ENCODE data around the gene RAD51B.
A peak's percentile ranks its signal among the peaks of the same experiment; 100 is the strongest.

RAD51B gene

DNA sequence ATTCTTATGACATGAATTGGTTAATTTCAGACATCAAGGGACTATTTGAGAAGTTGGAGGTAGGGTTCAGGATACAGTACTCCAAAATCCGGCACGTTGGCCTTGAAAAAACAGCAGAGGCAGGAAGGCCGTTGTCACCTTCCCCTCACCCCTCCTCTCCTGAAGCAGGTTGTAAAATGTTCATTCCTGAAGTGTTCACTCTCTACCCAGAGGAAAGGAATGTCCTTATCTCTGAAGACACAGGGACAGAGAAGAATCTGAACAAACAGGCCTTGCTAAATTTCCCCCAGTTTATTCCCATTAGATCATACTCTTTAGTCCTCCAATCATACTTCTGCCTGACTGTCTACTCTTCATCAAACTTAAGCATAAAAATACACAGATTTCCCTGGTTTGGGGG lies 659.7 kb downstream of the RAD51B start:
- DNase-seq, result no peak

GRCh38 chr14:68482018-68482417 lies 662.4 kb downstream of the RAD51B start:
- no peak for DNase-seq

DNA sequence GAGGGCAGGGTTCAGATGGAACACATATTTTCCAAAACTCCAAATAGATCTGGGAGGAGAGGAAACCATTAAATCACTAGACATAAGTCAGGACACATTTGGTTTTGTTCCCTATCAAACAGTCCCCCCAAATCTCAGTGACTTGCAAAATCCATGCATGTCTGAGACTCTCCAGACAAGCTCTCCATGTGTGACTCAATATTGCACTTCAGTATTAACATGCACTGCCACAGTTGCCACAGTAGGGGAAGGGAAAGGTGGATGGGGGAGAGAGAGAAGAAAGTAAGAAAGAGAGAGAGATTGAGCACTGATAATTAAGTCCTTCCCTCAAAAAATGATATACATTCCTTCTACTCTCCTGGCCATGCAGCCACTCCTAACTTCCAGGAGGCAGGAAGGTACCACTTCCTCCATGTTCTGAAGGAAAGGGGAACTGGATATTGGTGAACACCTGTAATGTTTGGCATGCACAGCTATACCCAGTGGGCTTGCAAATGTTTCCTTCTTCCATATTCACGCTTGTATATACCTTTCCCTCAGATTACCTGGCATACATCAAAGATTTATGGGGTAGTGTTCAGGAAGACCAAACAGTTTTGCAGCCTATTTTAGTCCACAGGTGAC lies 663.3 kb downstream of the RAD51B start:
- no peak for DNase-seq

DNA sequence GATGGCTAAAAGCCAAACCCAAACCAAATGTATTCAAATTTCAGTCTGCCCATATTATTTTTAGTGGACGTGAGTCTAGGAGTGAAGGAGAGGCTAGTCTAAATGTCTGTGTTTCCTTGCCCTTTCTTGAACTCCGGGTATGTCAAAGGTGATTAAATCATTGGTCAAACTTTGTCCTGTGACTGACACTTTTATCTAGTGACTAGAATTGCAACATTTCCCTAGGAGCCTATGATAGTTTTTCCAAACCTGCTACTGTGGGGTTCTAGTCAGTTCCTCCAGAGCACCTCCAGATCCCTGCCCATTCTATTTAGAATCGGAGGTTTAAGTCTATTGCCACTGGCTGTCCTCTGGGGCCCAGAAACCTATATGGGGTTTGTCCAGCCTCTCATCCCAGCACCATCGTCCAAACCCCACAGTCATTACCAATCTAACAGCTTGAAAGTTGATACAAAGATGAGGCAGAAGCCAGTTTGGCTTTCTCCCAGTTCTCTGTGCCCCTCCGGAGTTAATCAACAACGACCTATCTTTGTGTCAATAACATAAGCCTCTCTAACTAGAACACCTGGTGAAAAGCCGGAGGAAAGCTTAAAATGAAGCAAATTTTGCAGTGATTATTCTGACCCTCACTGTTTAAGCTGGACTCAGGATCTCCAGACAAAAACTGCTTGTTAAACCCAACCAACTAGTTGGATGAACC lies 666.6 kb downstream of the RAD51B start:
- DNase-seq, result no peak

- no peak for DNase-seq
These were observed 667.2 kb downstream of the RAD51B start for GRCh38 chr14:68486809-68487208.

DNA sequence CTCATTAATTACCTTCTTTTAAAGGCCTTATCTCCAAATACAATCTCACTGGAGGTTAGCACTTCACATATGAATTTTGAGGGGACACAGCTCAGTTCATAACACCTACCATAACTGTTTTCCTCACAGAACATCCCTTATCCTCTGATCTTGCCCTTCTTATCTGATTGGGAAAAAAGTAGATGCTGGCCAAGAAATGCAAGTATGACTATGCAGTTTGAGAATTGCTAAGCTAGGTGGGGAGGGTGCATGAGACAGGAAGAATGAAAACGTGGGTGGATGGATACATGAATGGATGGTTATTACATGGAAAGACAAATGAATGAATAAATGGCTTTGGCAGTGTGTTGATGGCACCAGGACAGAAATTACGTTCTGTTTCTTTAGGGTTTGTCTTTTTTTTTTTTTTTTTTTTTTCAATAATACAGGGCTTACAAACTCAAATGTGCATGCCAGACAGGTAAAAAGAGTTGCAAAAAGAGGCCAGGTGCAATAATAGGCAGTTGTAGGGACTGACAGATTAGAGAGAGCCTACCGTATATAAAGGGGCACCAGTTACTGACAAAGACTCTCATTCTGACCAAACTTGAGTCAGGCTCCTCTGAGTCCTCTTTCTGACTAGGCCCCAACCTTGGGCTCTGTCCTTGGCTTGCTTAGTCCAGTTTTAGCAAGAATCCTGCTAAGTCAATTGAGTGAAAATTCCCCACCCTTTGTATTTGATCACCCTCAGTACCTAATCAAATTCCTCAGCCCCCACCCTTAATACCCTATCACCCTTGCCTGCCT lies 668.4 kb downstream of the RAD51B start:
- peak; percentile 36 for DNase-seq

GRCh38 chr14:68491793-68492192 lies 672.2 kb downstream of the RAD51B start:
- DNase-seq, result no peak

DNA sequence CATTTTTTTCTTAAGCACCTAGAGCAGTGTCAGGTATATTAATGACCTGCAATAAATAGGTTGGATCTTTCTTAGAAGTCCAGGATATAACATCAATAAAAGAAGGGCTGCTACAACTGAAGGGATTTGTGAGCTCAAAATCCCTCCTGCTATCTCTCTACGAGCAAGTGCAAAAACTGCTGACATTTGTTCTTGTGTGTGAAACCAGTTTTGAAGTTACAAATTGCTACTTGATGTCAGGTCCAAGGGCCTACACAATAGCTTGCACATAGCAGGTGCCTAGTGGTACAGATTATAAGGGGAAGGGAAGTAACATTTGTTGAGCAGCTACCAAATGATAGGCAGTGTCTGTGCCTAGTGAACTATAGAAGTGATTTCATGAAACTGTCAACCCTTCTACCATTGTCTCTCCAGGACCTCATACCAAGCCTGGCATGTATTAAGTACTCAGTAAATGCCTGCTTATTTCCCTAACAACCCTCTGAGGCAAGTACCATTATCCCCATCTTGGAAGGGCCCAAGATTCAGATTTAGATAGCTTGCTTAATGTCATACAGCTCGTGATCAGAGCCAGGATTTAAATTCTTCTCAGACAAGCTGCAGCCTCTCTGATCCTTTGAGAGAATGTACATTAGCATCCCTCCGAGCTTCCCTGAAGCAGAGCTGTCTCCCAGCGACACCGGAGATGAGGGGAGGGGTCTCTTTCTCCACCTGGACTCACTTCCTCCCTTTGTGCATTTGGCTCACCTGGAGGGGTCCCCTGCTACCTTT lies 673.0 kb downstream of the RAD51B start:
- DNase-seq, result no peak

- no peak for DNase-seq
These were observed 673.8 kb downstream of the RAD51B start for GRCh38 chr14:68493152-68493911.

DNA sequence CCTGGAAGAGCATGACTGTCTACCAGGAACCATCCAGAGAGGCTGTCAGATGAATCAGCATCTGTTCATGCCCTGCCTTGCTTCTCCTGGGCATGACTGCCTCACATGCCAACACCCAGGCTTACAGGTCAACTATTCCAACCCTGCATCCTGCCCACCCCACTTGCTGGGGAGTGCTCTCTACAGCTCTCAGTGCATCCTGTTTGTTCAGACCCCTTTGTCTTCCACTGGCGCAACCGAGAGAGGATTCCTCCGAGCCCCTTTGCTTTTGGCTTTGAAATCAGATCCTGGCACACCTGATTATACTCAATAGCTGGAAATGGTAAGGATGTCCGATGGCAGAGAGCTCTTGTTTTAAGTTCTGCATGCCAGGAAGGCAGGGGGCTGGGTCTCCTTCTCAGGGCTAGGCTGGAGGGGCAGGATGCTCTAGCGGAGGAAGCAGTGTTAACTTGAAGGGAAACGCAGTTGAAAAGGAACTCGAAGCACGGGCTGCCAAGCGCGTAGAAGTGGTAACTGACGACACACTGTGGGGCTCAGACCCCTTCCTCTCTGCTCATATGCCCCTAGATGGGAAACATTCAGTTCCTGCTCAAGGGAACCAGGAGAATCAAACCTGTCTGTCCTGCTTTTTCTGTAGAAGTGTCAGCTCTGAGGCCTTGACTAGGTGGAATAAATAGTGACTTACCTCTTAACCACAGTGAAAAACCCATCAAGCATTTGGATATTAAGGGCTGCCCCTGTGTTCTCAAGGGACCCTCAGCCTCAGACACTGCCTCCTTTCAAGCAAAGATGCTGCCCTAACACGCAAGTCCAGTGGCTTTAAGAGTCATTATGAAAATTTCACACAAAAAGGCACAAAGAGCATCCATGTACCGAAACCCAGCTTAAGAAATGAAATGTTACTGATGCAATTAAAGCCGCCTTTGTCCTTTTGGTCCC lies 675.8 kb downstream of the RAD51B start:
- DNase-seq, result no peak

GRCh38 chr14:68497011-68497410 lies 677.4 kb downstream of the RAD51B start:
- no peak for DNase-seq

GRCh38 chr14:68499451-68499850 lies 679.9 kb downstream of the RAD51B start:
- no peak for DNase-seq

- no peak for DNase-seq
These were observed 681.6 kb downstream of the RAD51B start for GRCh38 chr14:68501171-68501570.

DNA sequence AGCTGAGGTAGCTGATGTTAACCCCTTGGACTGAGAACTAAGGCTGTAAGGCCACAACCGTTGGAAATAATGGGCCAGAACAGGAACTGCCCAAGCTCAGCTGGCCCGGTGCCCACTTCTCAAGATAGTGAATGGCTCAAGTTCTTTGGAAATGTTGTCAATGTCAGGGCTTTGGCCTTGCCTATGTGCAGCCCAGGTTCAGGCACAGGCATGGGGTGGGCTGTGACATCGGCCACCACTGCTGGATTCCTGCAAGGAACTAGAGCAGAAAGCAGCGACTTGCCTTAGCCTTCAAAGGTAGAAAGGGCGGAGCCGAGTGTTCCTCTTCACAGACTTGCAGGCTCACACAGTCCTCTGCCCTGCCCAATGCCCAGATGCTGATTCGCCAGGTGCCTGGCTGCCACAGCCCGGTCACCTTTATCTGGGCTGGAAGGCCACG lies 682.1 kb downstream of the RAD51B start:
- no peak for DNase-seq

DNA sequence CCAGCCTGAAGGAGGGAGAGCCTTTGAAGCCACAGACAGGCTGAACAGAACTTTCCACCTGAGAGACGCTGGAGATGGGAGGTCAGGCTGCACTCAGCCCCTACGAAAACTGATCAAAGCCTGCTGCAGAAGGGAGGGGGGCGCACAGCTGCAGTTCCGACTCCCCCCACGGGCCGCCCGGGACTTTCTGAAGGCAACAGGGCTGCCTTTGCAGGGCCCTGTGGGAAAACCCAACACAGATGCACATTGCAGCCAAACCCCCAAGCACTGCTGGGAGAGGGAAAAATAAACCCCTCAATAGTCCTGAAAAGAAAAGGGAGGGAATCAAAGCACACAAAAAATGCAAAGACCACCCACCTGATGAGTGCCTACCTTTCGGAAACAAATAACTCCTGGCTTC lies 682.7 kb downstream of the RAD51B start:
- no peak for DNase-seq

DNA sequence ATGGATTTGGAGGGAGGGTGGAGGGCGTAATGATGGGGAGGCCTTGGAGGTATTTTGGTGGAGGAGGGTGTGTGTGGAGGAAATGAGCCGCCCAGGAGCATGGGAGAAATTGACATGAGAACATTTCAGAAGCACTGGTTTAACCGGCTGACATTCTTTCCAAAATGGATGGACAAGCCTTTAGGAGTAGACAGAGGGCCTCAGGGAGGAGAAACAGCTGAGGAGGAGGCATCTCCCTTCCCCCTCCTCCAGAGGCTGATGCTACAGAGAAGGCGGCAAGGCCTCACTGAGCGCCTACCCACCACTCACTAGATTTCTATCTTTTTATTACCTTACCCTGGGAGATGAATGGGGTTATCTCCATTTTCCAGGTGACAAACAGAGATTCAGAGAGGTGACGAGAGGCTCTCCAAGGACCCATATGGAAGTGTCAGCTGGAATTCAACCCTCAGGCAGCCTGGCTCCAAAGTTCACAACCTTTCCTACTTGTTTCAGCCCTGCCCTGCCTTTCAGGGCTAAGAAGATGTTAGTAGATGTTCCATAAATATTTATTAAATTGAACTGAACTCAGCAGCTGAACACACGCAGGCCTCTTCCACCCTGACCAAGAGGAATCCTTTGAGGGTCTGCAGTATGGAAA lies 683.7 kb downstream of the RAD51B start:
- DNase-seq, result no peak

GRCh38 chr14:68504861-68505260 lies 685.3 kb downstream of the RAD51B start:
- DNase-seq, result no peak

- no peak for DNase-seq
These were observed 686.6 kb downstream of the RAD51B start for GRCh38 chr14:68506021-68506644.

DNA sequence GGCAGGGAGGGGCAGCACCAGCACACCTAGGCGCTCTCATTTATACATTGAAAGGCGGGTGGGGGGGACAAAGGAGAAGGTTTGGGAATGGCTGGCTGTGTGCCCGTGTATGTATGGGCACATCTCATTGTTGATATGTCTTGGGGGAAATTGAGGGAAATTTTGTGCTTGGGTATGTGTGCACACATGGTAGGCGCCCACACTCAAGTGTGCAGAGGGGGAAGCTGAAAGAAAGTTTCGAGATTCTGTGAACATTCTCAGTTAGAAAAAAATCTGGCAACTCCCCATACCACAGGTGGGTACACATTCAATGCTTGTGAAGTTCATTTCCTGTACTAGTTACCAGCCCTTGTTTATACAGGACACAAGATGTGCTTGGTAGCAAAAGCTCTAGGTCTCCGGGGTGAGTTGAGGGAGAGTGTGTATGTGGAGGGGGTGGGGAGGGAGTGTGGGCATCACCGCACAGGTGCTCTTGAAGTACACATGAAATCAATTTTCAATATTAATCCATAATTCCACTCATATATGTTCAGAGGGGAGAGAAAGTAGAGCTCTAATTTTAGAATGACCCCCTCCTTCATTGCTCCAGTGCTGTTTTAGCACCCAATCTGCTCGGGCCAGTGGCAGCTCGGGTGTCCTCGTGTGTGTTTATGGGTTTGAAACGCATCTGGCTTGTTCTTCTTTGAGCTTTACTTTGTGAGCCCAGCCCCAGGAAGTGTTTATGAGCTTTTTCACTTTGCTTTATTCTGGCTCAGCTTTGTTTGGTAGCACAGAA lies 687.3 kb downstream of the RAD51B start:
- no peak for DNase-seq

Measured in HCEC 1CT (cell line).